ENCODE results near the gene GRAMD2B.
"Not testable (repeated sequence)": the region's sequence is repeated elsewhere in the genome, so short reads cannot be mapped to it uniquely, and the experiment has no call there.

- TF ChIP-seq CTCF (IDR thresholded peaks at IDR 0.05 in 2 of 3, conservative IDR thresholded peaks at IDR 0.05 in 1 of 3; ENCODE audit: borderline replicate concordance in 1 of 3, insufficient read depth in 1 of 3, low read depth in 2 of 3, low read length in 2 of 3); REST (IDR thresholded peaks at IDR 0.05; ENCODE audit: low read depth); CEBPB (IDR thresholded peaks at IDR 0.05; ENCODE audit: low read depth); MAX (IDR thresholded peaks at IDR 0.05); POLR2A (IDR thresholded peaks at IDR 0.05; ENCODE audit: borderline replicate concordance, extremely low read depth, insufficient read depth, insufficient read length); ATF3 (IDR thresholded peaks at IDR 0.05); EZH2 (IDR thresholded peaks at IDR 0.05); ZFX (IDR thresholded peaks at IDR 0.05); JUND (IDR thresholded peaks at IDR 0.05); POLR2AphosphoS5 (IDR thresholded peaks at IDR 0.05; ENCODE audit: low read depth, low read length); RAD21 (IDR thresholded peaks at IDR 0.05; ENCODE audit: low read depth); EZH2phosphoT487 (IDR thresholded peaks at IDR 0.05; ENCODE audit: borderline replicate concordance): not testable (repeated sequence)
Measured at GRCh38 chr5:126519223-126519622, 96.0 kb downstream of the GRAMD2B start.
